ENCODE measurements around the gene SLC22A23.

GRCh38 chr6:3408665-3409064 lies 48.2 kb downstream of the SLC22A23 start:
- TF ChIP-seq GATA2 (IDR thresholded peaks at IDR 0.05; ENCODE audit: low read depth, low read length) (no peak), GATA3 (IDR thresholded peaks at IDR 0.05; ENCODE audit: low read depth, low read length) (no peak)
